ENCODE results near the gene SNX30.
A peak's percentile ranks its signal among the peaks of the same experiment; 100 is the strongest.

SNX30 gene

DNA sequence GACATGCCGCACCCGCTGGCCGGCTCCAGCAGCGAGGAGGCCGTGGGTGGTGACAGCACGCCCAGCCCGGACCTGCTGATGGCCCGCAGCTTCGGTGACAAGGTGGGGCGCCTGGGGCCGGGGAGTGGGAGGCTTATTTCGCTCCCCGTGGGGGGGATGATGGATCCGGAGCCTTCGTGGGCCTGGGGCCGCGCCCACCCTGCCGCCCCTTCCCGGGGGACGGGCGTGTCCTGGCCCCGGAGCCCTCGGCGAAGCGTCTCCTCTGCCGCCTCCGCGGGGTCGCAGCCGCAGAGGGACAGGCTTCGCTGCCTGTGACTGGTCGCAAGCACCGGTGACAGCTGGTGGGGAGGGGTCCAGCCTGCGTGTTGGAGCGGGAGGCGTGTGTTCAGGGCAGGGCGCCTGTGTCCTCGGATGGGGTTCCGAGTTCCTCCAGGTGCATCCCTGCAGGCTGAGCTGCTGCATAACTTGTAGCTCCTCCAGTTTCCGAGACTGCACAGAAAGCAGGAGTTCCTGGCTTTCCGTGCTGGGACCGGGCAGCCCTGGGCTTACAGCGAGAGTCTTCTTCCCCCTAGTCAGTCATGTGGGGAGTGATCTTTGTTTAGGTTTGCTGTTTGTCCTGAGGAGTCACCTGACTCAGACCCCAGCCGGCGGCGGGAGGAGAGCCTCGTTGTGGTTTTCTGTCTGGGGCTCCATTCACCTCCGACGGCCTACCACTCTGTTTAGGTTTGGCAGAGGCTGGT lies 666 bp downstream of the SNX30 start (continued):
- TF ChIP-seq ZNF555 (tag by site-specific recombination; conservative IDR thresholded peaks at IDR 0.05) (no peak), ZFHX2 (tag by site-specific recombination; conservative IDR thresholded peaks at IDR 0.05) (peak; percentile 89), WT1 (tag by site-specific recombination; IDR thresholded peaks at IDR 0.05) (peak; percentile 62), HOXA7 (CRISPR knock-in tag; IDR thresholded peaks at IDR 0.05; ENCODE audit: borderline replicate concordance) (no peak), ZNF610 (tag by site-specific recombination; IDR thresholded peaks at IDR 0.05; ENCODE audit: borderline replicate concordance) (no peak), ZBTB8A (tag by site-specific recombination; IDR thresholded peaks at IDR 0.05) (peak; percentile 41; the same call in 1 of the 2 replicates), ZSCAN30 (tag by site-specific recombination; IDR thresholded peaks at IDR 0.05) (no peak), SP2 (tag by site-specific recombination; IDR thresholded peaks at IDR 0.05) (peak; percentile 48), ZNF707 (tag by site-specific recombination; IDR thresholded peaks at IDR 0.05) (no peak), ZNF292 (tag by site-specific recombination; IDR thresholded peaks at IDR 0.05; ENCODE audit: borderline replicate concordance, low read depth) (no peak), ZNF777 (tag by site-specific recombination; IDR thresholded peaks at IDR 0.05; ENCODE audit: borderline replicate concordance) (no peak), TCF7L2 (IDR thresholded peaks at IDR 0.05; ENCODE audit: borderline replicate concordance, low read depth, low read length) (no peak), ZNF624 (tag by site-specific recombination; IDR thresholded peaks at IDR 0.05) (no peak), ZNF157 (tag by site-specific recombination; IDR thresholded peaks at IDR 0.05) (no peak), ZNF10 (tag by site-specific recombination; IDR thresholded peaks at IDR 0.05) (no peak), ZNF214 (tag by site-specific recombination; IDR thresholded peaks at IDR 0.05; ENCODE audit: borderline replicate concordance) (no peak), ZNF23 (tag by site-specific recombination; IDR thresholded peaks at IDR 0.05; ENCODE audit: borderline replicate concordance) (no peak), MEIS1 (CRISPR knock-in tag; IDR thresholded peaks at IDR 0.05; ENCODE audit: borderline replicate concordance) (no peak), ZNF776 (tag by site-specific recombination; IDR thresholded peaks at IDR 0.05; ENCODE audit: borderline replicate concordance) (no peak), ZNF239 (tag by site-specific recombination; IDR thresholded peaks at IDR 0.05) (no peak), ZNF121 (tag by site-specific recombination; IDR thresholded peaks at IDR 0.05) (no peak), ZNF837 (tag by site-specific recombination; IDR thresholded peaks at IDR 0.05) (no peak), ZNF423 (tag by site-specific recombination; IDR thresholded peaks at IDR 0.05) (no peak), SP3 (tag by site-specific recombination; IDR thresholded peaks at IDR 0.05) (peak; percentile 55), ZNF785 (tag by site-specific recombination; IDR thresholded peaks at IDR 0.05) (no peak), HOXD13 (CRISPR knock-in tag; IDR thresholded peaks at IDR 0.05; ENCODE audit: borderline replicate concordance) (no peak), ZNF138 (tag by site-specific recombination; IDR thresholded peaks at IDR 0.05; ENCODE audit: borderline replicate concordance) (no peak), ZNF701 (tag by site-specific recombination; IDR thresholded peaks at IDR 0.05) (no peak)
- TF ChIP-seq, protein P1, sequence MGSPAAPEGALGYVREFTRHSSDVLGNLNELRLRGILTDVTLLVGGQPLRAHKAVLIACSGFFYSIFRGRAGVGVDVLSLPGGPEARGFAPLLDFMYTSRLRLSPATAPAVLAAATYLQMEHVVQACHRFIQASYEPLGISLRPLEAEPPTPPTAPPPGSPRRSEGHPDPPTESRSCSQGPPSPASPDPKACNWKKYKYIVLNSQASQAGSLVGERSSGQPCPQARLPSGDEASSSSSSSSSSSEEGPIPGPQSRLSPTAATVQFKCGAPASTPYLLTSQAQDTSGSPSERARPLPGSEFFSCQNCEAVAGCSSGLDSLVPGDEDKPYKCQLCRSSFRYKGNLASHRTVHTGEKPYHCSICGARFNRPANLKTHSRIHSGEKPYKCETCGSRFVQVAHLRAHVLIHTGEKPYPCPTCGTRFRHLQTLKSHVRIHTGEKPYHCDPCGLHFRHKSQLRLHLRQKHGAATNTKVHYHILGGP (tag by site-specific recombination; IDR thresholded peaks at IDR 0.05): no peak
- TF ChIP-seq, protein P2, sequence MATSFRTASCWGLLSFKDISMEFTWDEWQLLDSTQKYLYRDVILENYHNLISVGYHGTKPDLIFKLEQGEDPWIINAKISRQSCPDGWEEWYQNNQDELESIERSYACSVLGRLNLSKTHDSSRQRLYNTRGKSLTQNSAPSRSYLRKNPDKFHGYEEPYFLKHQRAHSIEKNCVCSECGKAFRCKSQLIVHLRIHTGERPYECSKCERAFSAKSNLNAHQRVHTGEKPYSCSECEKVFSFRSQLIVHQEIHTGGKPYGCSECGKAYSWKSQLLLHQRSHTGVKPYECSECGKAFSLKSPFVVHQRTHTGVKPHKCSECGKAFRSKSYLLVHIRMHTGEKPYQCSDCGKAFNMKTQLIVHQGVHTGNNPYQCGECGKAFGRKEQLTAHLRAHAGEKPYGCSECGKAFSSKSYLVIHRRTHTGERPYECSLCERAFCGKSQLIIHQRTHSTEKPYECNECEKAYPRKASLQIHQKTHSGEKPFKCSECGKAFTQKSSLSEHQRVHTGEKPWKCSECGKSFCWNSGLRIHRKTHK (tag by site-specific recombination; IDR thresholded peaks at IDR 0.05): no peak
- TF ChIP-seq, protein P3, sequence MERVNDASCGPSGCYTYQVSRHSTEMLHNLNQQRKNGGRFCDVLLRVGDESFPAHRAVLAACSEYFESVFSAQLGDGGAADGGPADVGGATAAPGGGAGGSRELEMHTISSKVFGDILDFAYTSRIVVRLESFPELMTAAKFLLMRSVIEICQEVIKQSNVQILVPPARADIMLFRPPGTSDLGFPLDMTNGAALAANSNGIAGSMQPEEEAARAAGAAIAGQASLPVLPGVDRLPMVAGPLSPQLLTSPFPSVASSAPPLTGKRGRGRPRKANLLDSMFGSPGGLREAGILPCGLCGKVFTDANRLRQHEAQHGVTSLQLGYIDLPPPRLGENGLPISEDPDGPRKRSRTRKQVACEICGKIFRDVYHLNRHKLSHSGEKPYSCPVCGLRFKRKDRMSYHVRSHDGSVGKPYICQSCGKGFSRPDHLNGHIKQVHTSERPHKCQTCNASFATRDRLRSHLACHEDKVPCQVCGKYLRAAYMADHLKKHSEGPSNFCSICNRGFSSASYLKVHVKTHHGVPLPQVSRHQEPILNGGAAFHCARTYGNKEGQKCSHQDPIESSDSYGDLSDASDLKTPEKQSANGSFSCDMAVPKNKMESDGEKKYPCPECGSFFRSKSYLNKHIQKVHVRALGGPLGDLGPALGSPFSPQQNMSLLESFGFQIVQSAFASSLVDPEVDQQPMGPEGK (tag by site-specific recombination; IDR thresholded peaks at IDR 0.05): peak; percentile 37
- TF ChIP-seq, protein P4, sequence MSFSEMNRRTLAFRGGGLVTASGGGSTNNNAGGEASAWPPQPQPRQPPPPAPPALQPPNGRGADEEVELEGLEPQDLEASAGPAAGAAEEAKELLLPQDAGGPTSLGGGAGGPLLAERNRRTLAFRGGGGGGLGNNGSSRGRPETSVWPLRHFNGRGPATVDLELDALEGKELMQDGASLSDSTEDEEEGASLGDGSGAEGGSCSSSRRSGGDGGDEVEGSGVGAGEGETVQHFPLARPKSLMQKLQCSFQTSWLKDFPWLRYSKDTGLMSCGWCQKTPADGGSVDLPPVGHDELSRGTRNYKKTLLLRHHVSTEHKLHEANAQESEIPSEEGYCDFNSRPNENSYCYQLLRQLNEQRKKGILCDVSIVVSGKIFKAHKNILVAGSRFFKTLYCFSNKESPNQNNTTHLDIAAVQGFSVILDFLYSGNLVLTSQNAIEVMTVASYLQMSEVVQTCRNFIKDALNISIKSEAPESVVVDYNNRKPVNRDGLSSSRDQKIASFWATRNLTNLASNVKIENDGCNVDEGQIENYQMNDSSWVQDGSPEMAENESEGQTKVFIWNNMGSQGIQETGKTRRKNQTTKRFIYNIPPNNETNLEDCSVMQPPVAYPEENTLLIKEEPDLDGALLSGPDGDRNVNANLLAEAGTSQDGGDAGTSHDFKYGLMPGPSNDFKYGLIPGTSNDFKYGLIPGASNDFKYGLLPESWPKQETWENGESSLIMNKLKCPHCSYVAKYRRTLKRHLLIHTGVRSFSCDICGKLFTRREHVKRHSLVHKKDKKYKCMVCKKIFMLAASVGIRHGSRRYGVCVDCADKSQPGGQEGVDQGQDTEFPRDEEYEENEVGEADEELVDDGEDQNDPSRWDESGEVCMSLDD (tag by site-specific recombination; IDR thresholded peaks at IDR 0.05): no peak
- TF ChIP-seq, protein P5, sequence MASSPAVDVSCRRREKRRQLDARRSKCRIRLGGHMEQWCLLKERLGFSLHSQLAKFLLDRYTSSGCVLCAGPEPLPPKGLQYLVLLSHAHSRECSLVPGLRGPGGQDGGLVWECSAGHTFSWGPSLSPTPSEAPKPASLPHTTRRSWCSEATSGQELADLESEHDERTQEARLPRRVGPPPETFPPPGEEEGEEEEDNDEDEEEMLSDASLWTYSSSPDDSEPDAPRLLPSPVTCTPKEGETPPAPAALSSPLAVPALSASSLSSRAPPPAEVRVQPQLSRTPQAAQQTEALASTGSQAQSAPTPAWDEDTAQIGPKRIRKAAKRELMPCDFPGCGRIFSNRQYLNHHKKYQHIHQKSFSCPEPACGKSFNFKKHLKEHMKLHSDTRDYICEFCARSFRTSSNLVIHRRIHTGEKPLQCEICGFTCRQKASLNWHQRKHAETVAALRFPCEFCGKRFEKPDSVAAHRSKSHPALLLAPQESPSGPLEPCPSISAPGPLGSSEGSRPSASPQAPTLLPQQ (tag by site-specific recombination; IDR thresholded peaks at IDR 0.05): peak; percentile 34; the same call in 1 of the 2 replicates

All from HEK293 (cell line).